SK-N-SH treated with all-trans-retinoic acid at 6 μM for 48 hours (cell line): ENCODE data around the gene PTPRG.

Source experiments
- ATAC-seq: fragments of 200-7000 bp; cut with Tn5 transposase; 3 replicates; pipeline ENCODE4 v1.9.1; 2020; ENCODE audit warnings: mild to moderate bottlenecking, moderate library complexity
- ARNTL ChIP-seq: fragments of 450-650 bp; formaldehyde crosslinking; IDR thresholded peaks from 2 replicates; pipeline ENCODE4 v1.5.0; 2020; ENCODE audit warnings: low read depth, mild to moderate bottlenecking, moderate library complexity, borderline replicate concordance
- BACH2 ChIP-seq: fragments of 250-450 bp; sonication (Bioruptor Pico); IDR thresholded peaks from 2 replicates; pipeline ENCODE4 v1.9.0; 2021; ENCODE audit warnings: mild to moderate bottlenecking, borderline replicate concordance
- CSDC2 ChIP-seq: fragments of 250-450 bp; sonication (Bioruptor Pico); IDR thresholded peaks from 2 replicates; pipeline ENCODE4 v1.5.0; 2020; ENCODE audit warnings: mild to moderate bottlenecking, moderate library complexity
- ESRRG ChIP-seq: fragments of 250-450 bp; sonication (Bioruptor Pico); IDR thresholded peaks from 2 replicates; pipeline ENCODE4 v1.6.1; 2021; ENCODE audit warnings: mild to moderate bottlenecking
- GLIS3 ChIP-seq: fragments of 250-450 bp; sonication (Bioruptor Pico); IDR thresholded peaks from 2 replicates; pipeline ENCODE4 v1.5.0; 2020; ENCODE audit warnings: mild to moderate bottlenecking, moderate library complexity
- OSR1 ChIP-seq: fragments of 250-450 bp; sonication (Bioruptor Pico); IDR thresholded peaks from 2 replicates; pipeline ENCODE4 v1.8.0; 2022; ENCODE audit warnings: moderate library complexity, mild to moderate bottlenecking, inconsistent platforms
- PPARA ChIP-seq: fragments of 250-450 bp; sonication (Bioruptor Pico); IDR thresholded peaks from 2 replicates; pipeline ENCODE4 v1.5.0; 2020; ENCODE audit warnings: mild to moderate bottlenecking, borderline replicate concordance
- SNAI2 ChIP-seq: fragments of 250-450 bp; sonication (Bioruptor Pico); IDR thresholded peaks from 2 replicates; pipeline ENCODE4 v1.5.0; 2020; ENCODE audit warnings: mild to moderate bottlenecking, moderate library complexity
- TCF4 ChIP-seq: fragments of 250-450 bp; sonication (Bioruptor Pico); IDR thresholded peaks from 2 replicates; pipeline ENCODE4 v1.8.0; 2021; ENCODE audit warnings: mild to moderate bottlenecking, moderate library complexity, borderline replicate concordance
- TOX ChIP-seq: fragments of 250-450 bp; sonication (Bioruptor Pico); IDR thresholded peaks from 2 replicates; pipeline ENCODE4 v1.8.0; 2021; ENCODE audit warnings: mild to moderate bottlenecking, moderate library complexity, borderline replicate concordance
- ZC3H10 ChIP-seq: fragments of 250-450 bp; sonication (Bioruptor Pico); IDR thresholded peaks from 2 replicates; pipeline ENCODE4 v1.5.1; 2021; ENCODE audit warnings: mild to moderate bottlenecking, moderate library complexity
- ZFP3 ChIP-seq: fragments of 250-450 bp; sonication (Bioruptor Pico); IDR thresholded peaks from 2 replicates; pipeline ENCODE4 v1.5.0; 2020; ENCODE audit warnings: mild to moderate bottlenecking, moderate library complexity
- ZFP30 ChIP-seq: fragments of 450-650 bp; formaldehyde crosslinking; IDR thresholded peaks from 2 replicates; pipeline ENCODE4 v1.5.0; 2022; ENCODE audit warnings: mild to moderate bottlenecking, moderate library complexity
- ZNF8 ChIP-seq: fragments of 450-650 bp; formaldehyde crosslinking; IDR thresholded peaks from 2 replicates; pipeline ENCODE4 v1.5.0; 2020; ENCODE audit warnings: mild to moderate bottlenecking, moderate library complexity
- TF ChIP-seq, protein P1 (sequence below): fragments of 250-450 bp; sonication (Bioruptor Pico); IDR thresholded peaks from 2 replicates; pipeline ENCODE4 v1.5.1; 2020; ENCODE audit warnings: low read depth, mild to moderate bottlenecking, moderate library complexity
- TF ChIP-seq, protein P2 (sequence below): fragments of 250-450 bp; sonication (Bioruptor Pico); IDR thresholded peaks from 2 replicates; pipeline ENCODE4 v1.8.0; 2021; ENCODE audit warnings: low read depth, mild to moderate bottlenecking, moderate library complexity, borderline replicate concordance
- TF ChIP-seq, protein P3 (sequence below): fragments of 250-450 bp; sonication (Bioruptor Pico); IDR thresholded peaks from 2 replicates; pipeline ENCODE4 v1.8.0; 2020; ENCODE audit warnings: mild to moderate bottlenecking, moderate library complexity, borderline replicate concordance
- TF ChIP-seq, protein P4 (sequence below): fragments of 250-450 bp; sonication (Bioruptor Pico); IDR thresholded peaks from 2 replicates; pipeline ENCODE4 v1.5.0; 2020; ENCODE audit warnings: mild to moderate bottlenecking, moderate library complexity

Gene PTPRG

DNA sequence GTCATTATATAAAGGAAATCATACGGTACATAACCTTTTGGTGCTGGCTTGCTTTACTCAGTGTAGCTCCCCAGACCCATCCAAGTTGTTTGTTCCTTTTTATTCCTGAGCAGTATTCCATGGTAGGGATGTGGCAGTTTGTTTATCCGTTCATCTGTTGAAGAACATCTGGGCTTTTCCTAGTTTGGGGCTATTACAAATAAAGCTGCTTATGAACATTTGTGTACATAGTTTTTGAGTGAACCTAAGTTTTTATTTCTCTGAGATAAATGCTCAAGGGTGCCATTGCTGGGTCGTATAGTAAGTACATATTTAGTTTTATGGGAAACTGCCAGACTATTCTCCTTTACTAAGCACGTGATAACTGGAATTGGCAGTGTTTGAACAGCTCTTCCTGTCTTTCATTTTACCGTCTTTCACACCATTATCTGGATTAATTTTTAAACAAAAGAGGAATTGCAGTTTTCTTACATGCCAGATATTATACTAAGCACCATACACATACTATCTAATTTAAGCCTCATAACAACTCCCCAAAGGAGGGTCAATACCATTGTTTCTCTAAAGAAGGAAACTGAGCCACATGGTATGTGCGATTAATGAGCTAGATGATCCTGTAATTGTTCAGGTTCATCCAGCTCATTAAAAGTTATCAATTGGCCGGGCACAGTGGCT lies 85.6 kb downstream of the PTPRG start:
- TF ChIP-seq BACH2 (CRISPR knock-in tag) (no peak), ESRRG (CRISPR knock-in tag) (no peak), ZC3H10 (no peak), TOX (no peak), ZFP3 (CRISPR knock-in tag) (no peak), ZNF8 (CRISPR knock-in tag) (no peak), CSDC2 (no peak), GLIS3 (CRISPR knock-in tag) (no peak), ZFP30 (no peak)
- TF ChIP-seq, protein P1, sequence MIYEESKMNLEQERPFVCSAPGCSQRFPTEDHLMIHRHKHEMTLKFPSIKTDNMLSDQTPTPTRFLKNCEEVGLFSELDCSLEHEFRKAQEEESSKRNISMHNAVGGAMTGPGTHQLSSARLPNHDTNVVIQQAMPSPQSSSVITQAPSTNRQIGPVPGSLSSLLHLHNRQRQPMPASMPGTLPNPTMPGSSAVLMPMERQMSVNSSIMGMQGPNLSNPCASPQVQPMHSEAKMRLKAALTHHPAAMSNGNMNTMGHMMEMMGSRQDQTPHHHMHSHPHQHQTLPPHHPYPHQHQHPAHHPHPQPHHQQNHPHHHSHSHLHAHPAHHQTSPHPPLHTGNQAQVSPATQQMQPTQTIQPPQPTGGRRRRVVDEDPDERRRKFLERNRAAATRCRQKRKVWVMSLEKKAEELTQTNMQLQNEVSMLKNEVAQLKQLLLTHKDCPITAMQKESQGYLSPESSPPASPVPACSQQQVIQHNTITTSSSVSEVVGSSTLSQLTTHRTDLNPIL (CRISPR knock-in tag): no peak
- TF ChIP-seq, protein P2, sequence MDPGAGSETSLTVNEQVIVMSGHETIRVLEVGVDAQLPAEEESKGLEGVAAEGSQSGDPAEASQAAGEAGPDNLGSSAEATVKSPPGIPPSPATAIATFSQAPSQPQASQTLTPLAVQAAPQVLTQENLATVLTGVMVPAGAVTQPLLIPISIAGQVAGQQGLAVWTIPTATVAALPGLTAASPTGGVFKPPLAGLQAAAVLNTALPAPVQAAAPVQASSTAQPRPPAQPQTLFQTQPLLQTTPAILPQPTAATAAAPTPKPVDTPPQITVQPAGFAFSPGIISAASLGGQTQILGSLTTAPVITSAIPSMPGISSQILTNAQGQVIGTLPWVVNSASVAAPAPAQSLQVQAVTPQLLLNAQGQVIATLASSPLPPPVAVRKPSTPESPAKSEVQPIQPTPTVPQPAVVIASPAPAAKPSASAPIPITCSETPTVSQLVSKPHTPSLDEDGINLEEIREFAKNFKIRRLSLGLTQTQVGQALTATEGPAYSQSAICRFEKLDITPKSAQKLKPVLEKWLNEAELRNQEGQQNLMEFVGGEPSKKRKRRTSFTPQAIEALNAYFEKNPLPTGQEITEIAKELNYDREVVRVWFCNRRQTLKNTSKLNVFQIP: no peak
- TF ChIP-seq, protein P3, sequence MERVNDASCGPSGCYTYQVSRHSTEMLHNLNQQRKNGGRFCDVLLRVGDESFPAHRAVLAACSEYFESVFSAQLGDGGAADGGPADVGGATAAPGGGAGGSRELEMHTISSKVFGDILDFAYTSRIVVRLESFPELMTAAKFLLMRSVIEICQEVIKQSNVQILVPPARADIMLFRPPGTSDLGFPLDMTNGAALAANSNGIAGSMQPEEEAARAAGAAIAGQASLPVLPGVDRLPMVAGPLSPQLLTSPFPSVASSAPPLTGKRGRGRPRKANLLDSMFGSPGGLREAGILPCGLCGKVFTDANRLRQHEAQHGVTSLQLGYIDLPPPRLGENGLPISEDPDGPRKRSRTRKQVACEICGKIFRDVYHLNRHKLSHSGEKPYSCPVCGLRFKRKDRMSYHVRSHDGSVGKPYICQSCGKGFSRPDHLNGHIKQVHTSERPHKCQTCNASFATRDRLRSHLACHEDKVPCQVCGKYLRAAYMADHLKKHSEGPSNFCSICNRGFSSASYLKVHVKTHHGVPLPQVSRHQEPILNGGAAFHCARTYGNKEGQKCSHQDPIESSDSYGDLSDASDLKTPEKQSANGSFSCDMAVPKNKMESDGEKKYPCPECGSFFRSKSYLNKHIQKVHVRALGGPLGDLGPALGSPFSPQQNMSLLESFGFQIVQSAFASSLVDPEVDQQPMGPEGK (CRISPR knock-in tag): no peak
- TF ChIP-seq, all 23 proteins: peak for 0
- ATAC-seq: no peak

DNA sequence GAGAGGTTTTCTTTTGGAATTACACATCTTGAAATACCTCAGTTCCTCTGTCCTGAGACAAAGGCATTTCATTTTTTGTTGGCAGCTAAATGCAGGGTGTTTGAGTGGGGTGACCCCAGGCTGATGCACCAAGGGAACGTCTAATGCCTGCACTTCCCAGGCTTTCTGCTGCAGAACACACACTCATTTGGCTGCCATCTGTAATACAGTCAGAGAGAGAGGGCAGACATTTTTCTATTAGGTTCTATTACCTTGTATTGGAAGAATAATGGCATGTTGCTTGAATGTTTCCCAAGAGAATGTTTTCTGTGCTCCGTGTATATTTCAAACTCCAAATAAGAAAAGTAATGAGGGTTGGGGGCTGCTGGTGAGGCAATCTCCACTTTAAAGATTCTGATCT lies 87.1 kb downstream of the PTPRG start:
- TF ChIP-seq SNAI2 (CRISPR knock-in tag) (no peak), OSR1 (no peak), PPARA (no peak), ZFP30 (no peak), TOX (no peak)
- TF ChIP-seq, protein P3 (CRISPR knock-in tag): no peak
- TF ChIP-seq, protein P4, sequence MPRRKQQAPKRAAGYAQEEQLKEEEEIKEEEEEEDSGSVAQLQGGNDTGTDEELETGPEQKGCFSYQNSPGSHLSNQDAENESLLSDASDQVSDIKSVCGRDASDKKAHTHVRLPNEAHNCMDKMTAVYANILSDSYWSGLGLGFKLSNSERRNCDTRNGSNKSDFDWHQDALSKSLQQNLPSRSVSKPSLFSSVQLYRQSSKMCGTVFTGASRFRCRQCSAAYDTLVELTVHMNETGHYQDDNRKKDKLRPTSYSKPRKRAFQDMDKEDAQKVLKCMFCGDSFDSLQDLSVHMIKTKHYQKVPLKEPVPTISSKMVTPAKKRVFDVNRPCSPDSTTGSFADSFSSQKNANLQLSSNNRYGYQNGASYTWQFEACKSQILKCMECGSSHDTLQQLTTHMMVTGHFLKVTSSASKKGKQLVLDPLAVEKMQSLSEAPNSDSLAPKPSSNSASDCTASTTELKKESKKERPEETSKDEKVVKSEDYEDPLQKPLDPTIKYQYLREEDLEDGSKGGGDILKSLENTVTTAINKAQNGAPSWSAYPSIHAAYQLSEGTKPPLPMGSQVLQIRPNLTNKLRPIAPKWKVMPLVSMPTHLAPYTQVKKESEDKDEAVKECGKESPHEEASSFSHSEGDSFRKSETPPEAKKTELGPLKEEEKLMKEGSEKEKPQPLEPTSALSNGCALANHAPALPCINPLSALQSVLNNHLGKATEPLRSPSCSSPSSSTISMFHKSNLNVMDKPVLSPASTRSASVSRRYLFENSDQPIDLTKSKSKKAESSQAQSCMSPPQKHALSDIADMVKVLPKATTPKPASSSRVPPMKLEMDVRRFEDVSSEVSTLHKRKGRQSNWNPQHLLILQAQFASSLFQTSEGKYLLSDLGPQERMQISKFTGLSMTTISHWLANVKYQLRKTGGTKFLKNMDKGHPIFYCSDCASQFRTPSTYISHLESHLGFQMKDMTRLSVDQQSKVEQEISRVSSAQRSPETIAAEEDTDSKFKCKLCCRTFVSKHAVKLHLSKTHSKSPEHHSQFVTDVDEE (CRISPR knock-in tag): no peak
- TF ChIP-seq, all 23 proteins: peak for 0
- no peak for ATAC-seq

DNA sequence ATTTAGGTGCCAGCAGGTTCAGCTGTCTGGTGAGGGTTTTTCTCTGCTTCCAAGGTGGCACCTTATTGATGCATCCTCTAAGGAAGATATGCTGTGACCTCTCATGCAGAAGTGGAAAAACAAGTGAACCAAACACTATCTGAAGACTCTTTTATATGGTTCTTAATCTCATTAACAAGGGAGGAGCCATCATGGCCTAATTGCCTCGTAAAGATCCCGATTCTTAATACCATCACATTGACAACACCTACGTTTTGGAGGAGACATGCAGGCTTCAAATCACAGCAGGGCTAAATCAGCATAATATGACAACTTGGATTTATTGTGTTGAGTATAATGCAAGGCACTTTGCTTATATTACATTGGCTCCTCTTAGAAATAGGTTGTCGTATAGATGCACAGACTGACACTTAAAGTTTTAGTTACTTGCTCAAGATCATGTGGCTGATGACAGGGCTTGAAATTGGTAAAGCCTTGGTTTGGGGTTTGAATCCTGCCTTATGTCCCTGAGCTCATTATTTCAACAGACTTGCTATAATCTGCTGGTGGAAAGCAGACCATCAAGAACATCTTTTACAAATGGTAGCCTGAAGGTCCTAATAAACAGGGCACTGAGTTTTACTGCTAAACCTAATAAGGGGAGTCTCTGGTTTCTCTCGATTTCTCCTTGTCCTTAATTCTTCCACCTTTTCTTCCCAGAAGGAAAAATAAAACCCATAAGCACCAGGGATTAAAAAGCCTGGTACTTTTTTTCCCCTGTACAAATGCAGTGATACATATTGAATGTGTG lies 88.2 kb downstream of the PTPRG start:
- TF ChIP-seq ARNTL (no peak), TCF4 (CRISPR knock-in tag) (no peak), SNAI2 (CRISPR knock-in tag) (no peak), BACH2 (CRISPR knock-in tag) (no peak), ZFP30 (no peak), ZC3H10 (no peak)
- TF ChIP-seq, protein P1 (CRISPR knock-in tag): no peak
- TF ChIP-seq, all 23 proteins: peak for 0
- ATAC-seq: no peak
